KMS-11 (cell line): ENCODE data around the gene UBE2B.

Source experiments
- H2AFZ ChIP-seq: fragments of 200-600 bp; sonication (generic); 2 replicates; pipeline ENCODE4 v1.6.1; 2016; ENCODE audit warnings: antibody characterized with exemption, mixed run types, low read depth
- H3K27ac ChIP-seq: fragments of 200-600 bp; sonication (generic); 2 replicates; pipeline ENCODE4 v1.6.1; 2016; ENCODE audit warnings: mild to moderate bottlenecking, mixed run types
- H3K27me3 ChIP-seq: fragments of 200-600 bp; sonication (generic); 2 replicates; pipeline ENCODE4 v1.6.1; 2017; ENCODE audit warnings: mild to moderate bottlenecking, low read depth, mixed run types, moderate library complexity; ENCODE audit not compliant: insufficient read depth
- H3K36me3 ChIP-seq: fragments of 200-600 bp; sonication (generic); 2 replicates; pipeline ENCODE4 v1.6.1; 2017; ENCODE audit warnings: mild to moderate bottlenecking, mixed run types; ENCODE audit not compliant: insufficient read depth
- H3K4me1 ChIP-seq: fragments of 200-600 bp; sonication (generic); 2 replicates; pipeline ENCODE4 v1.6.1; 2016; ENCODE audit warnings: mild to moderate bottlenecking, low read depth, mixed run types; ENCODE audit not compliant: poor library complexity, severe bottlenecking
- H3K4me2 ChIP-seq: fragments of 200-600 bp; sonication (generic); 2 replicates; pipeline ENCODE4 v1.7.0; 2016; ENCODE audit warnings: mild to moderate bottlenecking, mixed run types
- H3K4me3 ChIP-seq: fragments of 200-600 bp; sonication (generic); IDR thresholded peaks from 2 replicates; pipeline ENCODE4 v1.6.1; 2017; ENCODE audit warnings: low read depth, low read length, mixed read lengths; ENCODE audit not compliant: insufficient read depth
- H3K79me2 ChIP-seq: fragments of 200-600 bp; sonication (generic); 2 replicates; pipeline ENCODE4 v1.6.1; 2016; ENCODE audit warnings: low read depth, mixed run types; ENCODE audit not compliant: insufficient read depth
- H3K9ac ChIP-seq: fragments of 200-600 bp; sonication (generic); 2 replicates; pipeline ENCODE4 v1.6.1; 2016; ENCODE audit warnings: mild to moderate bottlenecking, mixed run types
- H4K20me1 ChIP-seq: fragments of 200-600 bp; sonication (generic); 2 replicates; pipeline ENCODE4 v1.6.1; 2016; ENCODE audit warnings: mild to moderate bottlenecking, mixed run types; ENCODE audit not compliant: insufficient read depth
- TF ChIP-seq, protein P1 (sequence below): fragments of 200-600 bp; sonication (generic); conservative IDR thresholded peaks from 2 replicates; pipeline ENCODE4 v1.6.1; 2017; ENCODE audit warnings: low read depth, mild to moderate bottlenecking, antibody characterized with exemption, low read length, moderate library complexity, mixed read lengths

The UBE2B gene

DNA sequence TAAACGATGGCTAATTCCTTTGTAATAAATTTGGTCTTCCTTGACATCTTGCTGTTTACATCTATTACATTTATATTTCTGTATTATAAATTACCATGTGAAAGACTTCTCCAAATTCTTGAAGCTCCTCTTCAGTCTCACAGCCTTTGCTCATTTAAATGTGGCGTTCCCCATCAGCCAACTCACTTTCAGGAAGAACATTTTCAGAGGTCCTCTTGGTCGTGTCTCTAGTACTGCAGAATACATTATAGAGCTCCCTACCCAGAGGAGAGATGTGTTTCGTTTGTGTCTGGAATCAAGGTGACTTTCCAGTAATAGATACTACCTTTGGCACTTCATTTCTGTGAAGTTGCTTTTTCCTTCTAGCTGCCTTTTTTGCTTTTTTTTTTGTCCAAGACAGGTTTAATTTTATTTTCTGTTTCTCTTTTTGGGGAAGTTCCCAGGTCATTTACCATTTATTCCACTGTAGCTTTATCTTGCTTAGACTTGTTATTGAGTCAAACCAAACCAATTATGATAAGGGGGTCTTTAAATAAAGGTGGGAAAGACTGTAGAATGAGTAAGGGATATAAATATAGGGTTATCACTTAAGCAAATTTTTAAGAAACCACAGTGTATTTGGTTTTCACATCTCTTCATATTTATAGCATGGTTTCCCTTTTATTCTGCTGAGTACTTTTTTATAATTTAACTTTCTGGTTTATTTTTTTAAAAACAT lies 12.8 kb downstream of the UBE2B start:
- Histone ChIP-seq H3K4me3 (no peak overlapping the region), H2AFZ (no peak overlapping the region), H3K4me1 (no peaks in the 10 kb centered on the region), H3K27ac (no peak overlapping the region), H3K4me2 (no peak overlapping the region), H3K9ac (no peak overlapping the region), H4K20me1 (no peaks in the 10 kb centered on the region), H3K27me3 (no peaks in the 10 kb centered on the region), H3K36me3 (peaks cover 7% of the 10 kb centered on the region; the same call in 1 of the 2 replicates), H3K79me2 (0 out of 2 replicates have a peak, but pooled peaks cover 6% of the 10 kb centered on the region)
- TF ChIP-seq, protein P1, sequence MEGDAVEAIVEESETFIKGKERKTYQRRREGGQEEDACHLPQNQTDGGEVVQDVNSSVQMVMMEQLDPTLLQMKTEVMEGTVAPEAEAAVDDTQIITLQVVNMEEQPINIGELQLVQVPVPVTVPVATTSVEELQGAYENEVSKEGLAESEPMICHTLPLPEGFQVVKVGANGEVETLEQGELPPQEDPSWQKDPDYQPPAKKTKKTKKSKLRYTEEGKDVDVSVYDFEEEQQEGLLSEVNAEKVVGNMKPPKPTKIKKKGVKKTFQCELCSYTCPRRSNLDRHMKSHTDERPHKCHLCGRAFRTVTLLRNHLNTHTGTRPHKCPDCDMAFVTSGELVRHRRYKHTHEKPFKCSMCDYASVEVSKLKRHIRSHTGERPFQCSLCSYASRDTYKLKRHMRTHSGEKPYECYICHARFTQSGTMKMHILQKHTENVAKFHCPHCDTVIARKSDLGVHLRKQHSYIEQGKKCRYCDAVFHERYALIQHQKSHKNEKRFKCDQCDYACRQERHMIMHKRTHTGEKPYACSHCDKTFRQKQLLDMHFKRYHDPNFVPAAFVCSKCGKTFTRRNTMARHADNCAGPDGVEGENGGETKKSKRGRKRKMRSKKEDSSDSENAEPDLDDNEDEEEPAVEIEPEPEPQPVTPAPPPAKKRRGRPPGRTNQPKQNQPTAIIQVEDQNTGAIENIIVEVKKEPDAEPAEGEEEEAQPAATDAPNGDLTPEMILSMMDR: no peak

DNA sequence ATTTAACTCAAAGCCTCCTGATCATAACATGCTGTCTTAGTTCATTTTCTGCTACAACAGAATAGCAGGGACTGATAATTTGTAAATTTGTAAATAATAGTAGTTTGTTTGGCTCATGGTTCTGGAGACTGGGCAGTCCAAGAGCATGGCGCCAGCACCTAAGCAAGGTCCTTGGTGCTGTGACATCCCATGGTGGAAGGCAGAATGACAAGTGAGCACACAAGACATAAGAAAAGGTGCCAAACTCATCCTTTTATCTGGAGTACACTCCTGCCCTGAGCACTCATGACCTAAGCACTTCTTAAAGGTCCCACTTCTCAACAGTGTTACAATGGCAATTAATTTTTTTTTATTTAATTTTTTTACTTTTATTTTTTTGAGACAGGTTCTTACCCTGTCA lies 16.1 kb downstream of the UBE2B start:
- Histone ChIP-seq H3K4me2 (no peak overlapping the region), H3K79me2 (no peaks in the 10 kb centered on the region), H3K36me3 (no peaks in the 10 kb centered on the region; the same call in 1 of the 2 replicates), H3K27ac (no peak overlapping the region), H2AFZ (no peak overlapping the region), H3K9ac (no peak overlapping the region), H3K27me3 (no peaks in the 10 kb centered on the region), H3K4me3 (no peak overlapping the region), H4K20me1 (no peaks in the 10 kb centered on the region), H3K4me1 (no peaks in the 10 kb centered on the region)
- TF ChIP-seq, protein P1: no peak

DNA sequence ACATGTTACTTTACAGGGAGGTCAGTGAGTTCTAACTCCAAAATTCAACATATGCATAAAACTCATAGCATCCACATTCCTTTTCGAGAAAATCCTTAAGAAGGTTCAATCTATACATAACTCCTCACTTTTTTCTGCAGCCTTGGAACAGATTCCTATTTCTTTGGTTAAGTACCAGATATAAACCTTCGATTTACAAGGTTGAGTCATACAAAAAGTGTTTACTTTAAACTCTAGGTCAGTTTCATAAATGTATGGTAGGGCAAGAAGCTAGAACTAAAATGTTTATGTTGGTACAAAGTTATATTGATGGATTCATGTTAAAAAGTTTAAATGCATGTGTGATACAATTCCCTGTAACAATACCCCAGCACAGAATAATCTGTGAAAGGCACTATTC lies 20.9 kb downstream of the UBE2B start:
- no peaks in the 10 kb centered on the region; the same call in 1 of the 2 replicates for H3K36me3 ChIP-seq
- no peaks in the 10 kb centered on the region for H3K27me3 ChIP-seq
- TF ChIP-seq, protein P1: no peak
- no peak overlapping the region for H3K27ac ChIP-seq
- no peaks in the 10 kb centered on the region for H3K79me2 ChIP-seq
- H2AFZ ChIP-seq: no peak overlapping the region
- H3K4me1 ChIP-seq: peaks cover 36% of the 10 kb centered on the region
- no peak overlapping the region for H3K4me3 ChIP-seq
- H3K9ac ChIP-seq: no peak overlapping the region
- H3K4me2 ChIP-seq: no peak overlapping the region
- no peaks in the 10 kb centered on the region for H4K20me1 ChIP-seq

DNA sequence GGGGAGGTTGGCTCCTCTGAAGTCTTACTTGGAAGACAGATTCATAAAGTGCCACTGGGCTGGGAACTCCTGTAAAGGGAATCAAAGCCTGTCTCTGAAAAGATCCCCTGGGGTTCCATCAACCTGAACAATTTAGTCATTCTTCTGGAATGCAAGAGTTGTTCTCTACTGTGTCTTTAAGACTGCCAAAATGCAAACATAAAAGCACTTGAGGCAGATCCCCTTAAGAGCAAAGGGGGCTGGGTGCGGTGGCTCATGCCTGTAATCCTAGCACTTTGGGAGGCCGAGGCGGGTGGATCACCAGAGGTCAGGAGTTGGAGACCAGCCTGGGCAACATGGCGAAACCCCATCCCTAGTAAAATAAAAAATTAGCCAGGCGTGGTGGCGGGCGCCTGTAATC lies 23.6 kb downstream of the UBE2B start:
- Histone ChIP-seq H3K4me3 (no peak overlapping the region), H3K27me3 (no peaks in the 10 kb centered on the region), H3K9ac (no peak overlapping the region), H2AFZ (no peak overlapping the region), H4K20me1 (no peaks in the 10 kb centered on the region), H3K4me1 (peaks cover 36% of the 10 kb centered on the region), H3K27ac (peak overlapping the region; percentile 65; the same call in 1 of the 2 replicates), H3K4me2 (peak overlapping the region; percentile 70; the same call in 1 of the 2 replicates), H3K36me3 (no peaks in the 10 kb centered on the region; the same call in 1 of the 2 replicates), H3K79me2 (no peaks in the 10 kb centered on the region)
- TF ChIP-seq, protein P1: no peak
